Head of caudate nucleus (tissue), 42 donors: ENCODE results near the gene ACTRT2.
A peak's percentile ranks its signal among the peaks of the same experiment; 100 is the strongest.

Experiments
- DNase-seq, 42 donors: peaks; one replicate each; pipeline versions ENCODE4 v3.0.0 to v3.0.0-alpha.2; 2020 to 2021; ENCODE audit warnings: mixed read lengths in 7 of 42
- intact Hi-C: fragments of 100-400 bp; cut with DNase I; formaldehyde crosslinking; loops from one replicate; pipeline ENCODE4 v1.15.0; 2022

Gene ACTRT2

DNA sequence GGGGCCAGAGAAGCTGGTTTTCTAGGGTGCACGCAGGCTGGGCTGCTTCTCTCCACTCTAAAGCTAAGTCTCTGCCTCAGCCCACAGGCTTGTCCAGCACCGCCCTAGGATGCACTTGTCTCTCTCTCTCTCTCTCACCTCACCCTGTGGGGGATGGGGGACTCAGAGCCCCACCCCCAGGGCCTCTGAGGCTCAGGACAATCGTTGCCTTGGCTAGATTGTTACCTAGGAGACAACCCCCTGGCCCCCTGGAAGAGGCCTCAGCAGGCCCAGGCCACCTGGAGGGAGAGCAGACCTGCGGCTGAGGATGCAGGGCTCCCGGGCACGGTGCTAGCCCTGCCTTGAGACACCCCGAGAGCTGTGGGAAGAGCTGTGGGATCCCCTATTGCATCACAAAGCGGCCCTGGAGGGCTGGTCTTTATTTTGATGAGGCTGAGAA is at the start of gene ACTRT2:
TSS of gene ACTRT2 (plus strand) at position 235 of the 439 bp plus-strand sequence. CDS start 220 bp downstream, outside the sequence.
- intact Hi-C loops, result no loop called here
- DNase-seq, result peak in 4 of 42 donors; percentile 1 to 26 (median 3)

DNA sequence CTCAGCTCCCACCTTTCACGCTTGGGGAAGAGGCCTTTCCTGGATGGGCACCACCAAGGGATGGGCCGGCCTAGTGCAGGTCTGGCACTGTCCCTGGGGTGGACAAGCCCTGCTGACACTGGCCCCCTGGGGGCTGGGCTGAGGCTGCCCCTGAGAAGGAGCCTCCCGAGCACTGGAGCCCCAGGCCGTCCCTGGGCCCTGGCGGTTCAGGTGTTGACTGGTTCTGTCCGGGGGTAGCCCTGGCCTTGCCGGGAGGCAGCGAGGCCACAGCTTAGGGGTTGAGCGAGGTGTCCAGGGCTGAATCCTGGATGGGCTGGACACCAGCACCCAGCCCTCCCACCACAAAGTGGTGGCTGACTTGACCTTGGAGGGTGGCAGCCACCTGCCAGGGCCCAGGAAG is 49.7 kb upstream of the ACTRT2 start:
- DNase-seq, result peak in 4 of 42 donors; percentile 1 to 30 (median 8)

DNA sequence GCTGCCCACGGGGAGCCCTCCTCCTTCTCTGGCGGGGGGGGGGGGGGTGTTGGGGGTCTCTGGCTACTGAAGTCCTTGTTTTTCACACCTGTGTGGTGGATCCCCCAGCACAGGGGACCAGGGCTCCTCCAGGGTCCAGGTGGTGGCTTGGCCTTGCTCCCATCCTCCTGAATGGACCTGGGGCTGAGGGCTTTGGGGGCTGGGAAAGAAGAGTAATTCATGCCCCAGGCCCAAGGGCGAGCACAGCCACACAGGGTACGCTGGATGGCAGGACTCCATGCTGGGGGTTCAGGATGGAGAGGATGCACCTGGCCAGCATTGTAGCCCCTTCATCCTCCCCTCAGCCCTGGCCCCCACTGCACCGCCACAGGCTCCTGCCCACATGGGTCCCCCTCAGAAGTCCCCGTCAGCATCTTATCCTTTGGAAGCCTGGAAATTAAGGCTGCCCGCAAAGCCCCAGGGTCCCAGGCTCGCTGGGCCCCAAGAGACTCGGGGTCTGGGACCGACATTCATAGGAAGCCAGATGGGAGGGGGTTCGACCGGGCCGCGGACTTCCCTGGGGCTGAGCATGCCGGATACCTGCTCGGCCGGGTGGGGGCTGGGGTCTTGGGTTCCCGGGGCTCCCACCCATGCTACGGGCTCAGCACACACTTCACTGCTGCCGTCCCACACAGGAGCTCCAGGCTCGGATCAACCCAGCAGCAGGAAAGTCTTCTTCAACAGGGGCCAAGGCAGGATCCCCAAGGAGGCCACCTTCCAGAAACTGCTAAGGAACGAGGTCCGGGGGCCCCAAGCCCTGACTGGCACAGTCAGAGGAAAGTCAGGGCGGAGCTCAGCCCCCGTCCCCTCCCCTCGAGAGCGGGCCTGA is 49.0 kb upstream of the ACTRT2 start:
- peak in 6 of 42 donors; percentile 0 to 35 (median 18) for DNase-seq
- intact Hi-C loops, result no loop called here

More for the DNA sequence above, 49.7 kb upstream of the ACTRT2 start:
- intact Hi-C loops, result no loop called here

DNA sequence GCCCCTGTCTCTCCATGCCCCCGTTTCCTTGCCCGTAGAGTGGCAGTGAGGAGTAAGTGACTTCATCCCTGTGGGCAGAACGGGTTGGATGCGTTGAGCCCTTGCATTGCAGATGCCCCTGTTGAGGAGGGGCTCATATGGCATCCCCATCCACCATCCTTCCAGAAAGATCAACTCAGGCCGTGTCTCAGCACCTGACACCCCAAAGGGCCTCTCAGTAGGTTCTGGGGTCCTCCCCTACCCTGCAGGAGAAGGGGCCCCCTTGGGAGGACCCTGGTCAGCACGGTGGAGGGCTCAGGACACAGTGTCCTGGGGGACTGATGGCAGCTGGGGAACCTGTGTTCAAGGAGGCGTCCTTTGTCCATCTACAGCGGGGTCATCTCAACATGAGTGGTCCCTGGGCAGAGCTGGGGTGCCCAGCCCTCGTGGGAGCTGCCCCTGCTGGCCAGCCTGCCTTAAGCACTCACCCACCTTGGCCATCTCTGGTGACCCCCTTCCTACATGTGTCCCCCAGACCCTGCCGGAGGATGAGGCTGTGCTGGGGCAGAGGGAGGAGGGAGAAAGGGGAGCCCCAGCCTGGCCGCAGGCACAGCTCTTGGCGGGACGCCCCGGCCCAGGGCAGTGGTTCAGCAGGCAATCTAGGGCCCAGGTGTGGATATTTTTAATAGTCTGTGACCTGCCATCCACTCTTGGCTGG is 48.2 kb upstream of the ACTRT2 start:
- intact Hi-C loops, result no loop called here
- peak in 5 of 42 donors; percentile 2 to 36 (median 26) for DNase-seq

DNA sequence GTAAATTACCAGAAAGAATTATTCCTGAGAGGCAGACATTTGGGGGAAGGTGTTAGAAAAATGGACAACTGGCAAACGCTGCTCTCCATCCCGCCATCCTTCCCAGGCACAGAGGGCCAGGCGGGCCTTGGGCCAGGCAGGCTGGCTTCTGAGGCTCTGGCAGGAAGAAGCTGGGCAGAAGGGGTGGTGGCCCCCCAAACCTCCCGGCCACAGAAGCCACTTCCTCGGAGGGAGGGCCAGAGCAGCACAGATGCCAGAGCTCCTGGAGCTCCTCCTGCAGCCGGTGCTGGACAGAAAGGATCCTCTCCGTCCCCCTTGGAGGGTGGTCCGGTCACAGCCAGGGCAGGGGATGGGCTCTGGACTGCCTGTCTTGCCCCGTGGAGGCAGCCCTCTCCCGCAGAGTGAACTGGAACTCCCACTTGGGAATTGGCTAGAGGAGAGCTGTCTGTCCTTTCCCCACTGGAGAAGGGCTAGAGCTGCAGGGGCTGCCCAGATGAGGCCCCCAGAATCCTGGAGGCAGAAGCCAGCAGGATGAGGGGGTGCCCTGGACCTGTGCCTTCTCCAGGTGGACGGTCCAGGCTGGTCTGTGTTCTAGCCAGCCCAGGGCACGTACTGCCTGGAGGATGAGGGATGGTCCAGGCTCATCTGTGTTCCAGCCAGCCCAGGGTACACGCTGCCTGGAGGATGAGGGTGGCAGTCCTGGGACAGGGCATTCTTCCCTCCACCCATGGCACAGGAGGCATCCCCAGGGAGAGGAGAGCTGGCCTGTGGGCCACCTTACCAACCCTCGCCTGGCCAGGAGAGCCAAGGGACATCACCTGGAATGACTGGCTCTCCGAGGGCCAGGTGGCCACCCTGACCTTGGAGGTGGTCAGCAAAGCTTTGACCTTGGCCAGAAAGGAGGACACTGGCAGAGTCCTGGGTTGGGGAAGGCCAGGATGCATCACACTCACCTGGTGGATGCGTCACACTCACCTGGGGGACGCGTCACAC is 47.4 kb upstream of the ACTRT2 start:
- intact Hi-C loops, result no loop called here
- peak in 4 of 42 donors; percentile 17 to 38 (median 32) for DNase-seq

- peak in 3 of 42 donors; percentile 9 to 36 (median 32) for DNase-seq
- intact Hi-C loops, result no loop called here
Observed at GRCh38 chr1:2974701-2975301, 46.5 kb upstream of the ACTRT2 start.

DNA sequence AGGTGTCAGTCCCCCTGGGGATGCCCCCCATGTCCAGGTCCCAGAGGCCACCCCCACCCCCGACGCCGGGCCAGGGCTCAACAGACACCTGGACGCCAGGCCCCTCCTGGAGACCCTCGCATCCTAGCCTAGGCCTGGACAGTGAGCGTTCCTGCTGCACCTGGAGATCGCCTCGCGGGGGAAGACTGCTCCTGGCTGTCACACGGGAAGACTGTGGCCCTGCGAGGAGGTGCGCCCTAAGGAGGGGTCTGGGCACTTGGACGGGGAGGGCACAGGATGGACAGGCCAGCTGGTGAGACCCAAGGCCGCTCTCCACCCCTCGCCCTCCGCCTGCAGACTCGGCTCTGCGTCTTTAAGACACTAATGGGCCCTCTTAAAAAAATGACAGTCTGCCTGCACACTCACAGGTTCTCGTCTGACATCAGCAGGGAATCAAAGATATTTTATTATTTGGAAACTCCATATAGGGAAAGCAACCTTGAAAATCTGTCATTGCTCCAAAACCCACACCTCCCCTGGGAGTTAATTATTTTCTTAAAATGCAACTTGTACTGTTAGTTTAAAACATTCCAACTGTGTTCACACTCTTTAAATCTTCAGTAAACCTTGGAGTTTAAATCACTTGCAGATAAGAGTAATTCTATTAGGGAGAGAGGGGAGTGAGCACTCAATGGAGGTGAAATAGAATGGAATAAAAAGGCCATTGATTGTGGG is 45.6 kb upstream of the ACTRT2 start:
- intact Hi-C loops, result no loop called here
- peak in 3 of 42 donors; percentile 14 to 40 (median 28) for DNase-seq

- peak in 5 of 42 donors; percentile 6 to 38 (median 35) for DNase-seq
- intact Hi-C loops, result no loop called here
Observed at GRCh38 chr1:2976180-2976562, 45.1 kb upstream of the ACTRT2 start.

GRCh38 chr1:2977886-2978611 is 43.2 kb upstream of the ACTRT2 start:
- intact Hi-C loops, result no loop called here
- peak in 1 of 42 donors; percentile 21 for DNase-seq

GRCh38 chr1:2978691-2979190 is 42.5 kb upstream of the ACTRT2 start:
- peak in 3 of 42 donors; percentile 12 to 28 (median 20) for DNase-seq
- intact Hi-C loops, result no loop called here

- DNase-seq, result peak in 12 of 42 donors; percentile 0 to 42 (median 20)
- intact Hi-C loops, result no loop called here
Observed at GRCh38 chr1:2979191-2980072, 41.8 kb upstream of the ACTRT2 start.

- peak in 12 of 42 donors; percentile 3 to 39 (median 16) for DNase-seq
- intact Hi-C loops, result no loop called here
Observed at GRCh38 chr1:2980073-2980791, 41.0 kb upstream of the ACTRT2 start.

DNA sequence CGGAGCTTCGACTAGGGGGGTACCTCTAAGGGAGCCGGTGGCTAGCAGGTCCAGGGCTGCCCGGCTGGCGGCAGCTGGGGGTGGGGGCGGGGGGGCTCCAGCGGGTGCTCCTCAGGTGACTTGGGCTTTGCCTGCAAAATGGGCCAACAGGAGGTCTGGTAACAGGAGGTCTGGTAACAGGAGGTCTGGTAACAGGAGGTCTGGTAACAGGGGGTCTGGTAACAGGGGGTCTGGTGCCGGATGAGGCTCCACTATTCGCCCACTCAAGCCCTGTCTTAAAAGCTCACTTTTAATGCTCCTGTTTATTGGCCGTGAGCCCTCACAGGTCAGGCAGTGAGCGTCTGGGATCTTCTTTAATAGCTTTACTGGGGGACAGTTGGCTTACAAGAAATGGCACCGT is 40.4 kb upstream of the ACTRT2 start:
- intact Hi-C loops, result no loop called here
- DNase-seq, result peak in 5 of 42 donors; percentile 1 to 13 (median 3)

DNA sequence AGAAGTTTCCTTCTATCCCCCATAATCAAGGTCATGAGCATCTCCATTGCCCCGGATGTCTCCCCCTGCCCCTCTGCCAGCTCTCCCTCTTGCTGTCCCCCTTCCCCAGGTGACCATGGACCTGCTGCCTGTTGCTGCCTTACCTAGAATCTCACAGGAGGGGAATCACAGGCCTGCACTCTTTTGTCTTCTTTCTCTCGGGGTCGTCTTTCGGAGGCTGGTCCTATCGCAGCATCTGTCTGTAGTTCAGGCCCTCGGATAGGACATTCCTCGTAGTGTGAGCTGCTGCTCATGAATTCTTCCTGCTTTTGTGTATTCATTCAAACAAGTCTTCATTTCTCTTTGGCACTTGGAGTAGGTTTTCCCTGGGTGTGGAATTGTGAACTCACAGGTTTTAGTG is 39.9 kb upstream of the ACTRT2 start:
- DNase-seq, result peak in 10 of 42 donors; percentile 0 to 27 (median 4)
- intact Hi-C loops, result no loop called here

- DNase-seq, result peak in 11 of 42 donors; percentile 3 to 44 (median 18)
- intact Hi-C loops, result no loop called here
Observed at GRCh38 chr1:2981981-2982614, 39.2 kb upstream of the ACTRT2 start.
